Neural cell (in vitro differentiated cells): Measurements from ENCODE around the gene HS3ST1. TPM values are rescaled to one million over a fixed set of nuclear protein-coding genes. Genes with fewer than 3 reads are reported as not detected.

Experiments used
- H2AFZ ChIP-seq: fragments of 200-600, 300-800 bp; sonication (generic), shearing (Covaris generic); 2 replicates; pipeline ENCODE4 v1.6.0; 2014; ENCODE audit warnings: low read depth, mild to moderate bottlenecking, antibody characterized with exemption, low read length, moderate library complexity
- H3F3A ChIP-seq: fragments of 200-600 bp; shearing (Covaris generic); 2 replicates; pipeline ENCODE4 v1.6.1; 2016; ENCODE audit warnings: mild to moderate bottlenecking, moderate library complexity, mixed read lengths, antibody characterized with exemption, low read length; ENCODE audit not compliant: insufficient read depth, poor library complexity, severe bottlenecking
- H3K27ac ChIP-seq: fragments of 200-600, 300-800 bp; sonication (generic), shearing (Covaris generic); 2 replicates; pipeline ENCODE4 v1.5.1; 2014; ENCODE audit warnings: mild to moderate bottlenecking, low read length, moderate library complexity
- H3K27me3 ChIP-seq: fragments of 300-800, 200-600 bp; sonication (generic), shearing (Covaris generic); 2 replicates; pipeline ENCODE4 v1.6.0; 2014; ENCODE audit warnings: mild to moderate bottlenecking, low read depth, low read length, moderate library complexity; ENCODE audit not compliant: insufficient read depth
- H3K36me3 ChIP-seq: fragments of 300-800, 200-600 bp; sonication (generic), shearing (Covaris generic); 2 replicates; pipeline ENCODE4 v1.5.1; 2014; ENCODE audit warnings: mild to moderate bottlenecking, antibody characterized with exemption, low read length, moderate library complexity; ENCODE audit not compliant: insufficient read depth
- H3K4me2 ChIP-seq: fragments of 300-800, 200-600 bp; sonication (generic), shearing (Covaris generic); 2 replicates; pipeline ENCODE4 v1.6.0; 2014; ENCODE audit warnings: mild to moderate bottlenecking, low read length
- H3K4me3 ChIP-seq: fragments of 300-800, 200-600 bp; sonication (generic), shearing (Covaris generic); 2 replicates; pipeline ENCODE4 v1.5.1; 2014; ENCODE audit warnings: mild to moderate bottlenecking, low read length, moderate library complexity
- H3K79me2 ChIP-seq: fragments of 200-600 bp; shearing (Covaris generic); replicated peaks from 2 replicates; pipeline ENCODE4 v1.6.0; 2014; ENCODE audit warnings: mild to moderate bottlenecking, low read length, moderate library complexity; ENCODE audit not compliant: insufficient read depth
- H3K9ac ChIP-seq: fragments of 300-800, 200-600 bp; sonication (generic), shearing (Covaris generic); 2 replicates; pipeline ENCODE4 v1.6.1; 2016; ENCODE audit warnings: mild to moderate bottlenecking, low read length, mixed read lengths
- H3K9me2 ChIP-seq: fragments of 200-600 bp; shearing (Covaris generic); 2 replicates; pipeline ENCODE4 v1.6.1; 2016; ENCODE audit warnings: mild to moderate bottlenecking, low read length, mixed read lengths; ENCODE audit not compliant: insufficient read depth
- H3K9me3 ChIP-seq: fragments of 200-600, 300-800 bp; sonication (generic), shearing (Covaris generic); 2 replicates; pipeline ENCODE4 v1.6.1; 2016; ENCODE audit warnings: mild to moderate bottlenecking, mixed run types, low read length, moderate library complexity, mixed read lengths
- H4K20me1 ChIP-seq: fragments of 200-600 bp; shearing (Covaris generic); 2 replicates; pipeline ENCODE4 v1.6.1; 2016; ENCODE audit warnings: mild to moderate bottlenecking, mixed run types; ENCODE audit not compliant: insufficient read depth
- CTCF ChIP-seq: fragments of 450-650 bp; IDR thresholded peaks from 2 replicates; pipeline ENCODE4 v1.5.1; 2014; ENCODE audit warnings: antibody characterized with exemption, mild to moderate bottlenecking, moderate library complexity; ENCODE audit not compliant: poor library complexity, severe bottlenecking
- EP300 ChIP-seq: fragments of 450-650 bp; conservative IDR thresholded peaks from 2 replicates; pipeline ENCODE4 v1.6.1; 2014; ENCODE audit warnings: antibody characterized with exemption, mild to moderate bottlenecking, moderate library complexity; ENCODE audit not compliant: poor library complexity, severe bottlenecking
- EZH2 ChIP-seq: fragments of 200-600, 300-800 bp; shearing (Covaris generic), sonication (generic); IDR thresholded peaks from 2 replicates; pipeline ENCODE4 v1.6.1; 2014; ENCODE audit warnings: antibody characterized with exemption, low read length, borderline replicate concordance, mild to moderate bottlenecking; ENCODE audit not compliant: insufficient read depth, poor library complexity, severe bottlenecking
- MXI1 ChIP-seq: fragments of 450-650 bp; conservative IDR thresholded peaks from 2 replicates; pipeline ENCODE4 v1.6.1; 2014; ENCODE audit warnings: antibody characterized with exemption, mild to moderate bottlenecking; ENCODE audit not compliant: poor library complexity, severe bottlenecking
- POLR2AphosphoS5 ChIP-seq: IDR thresholded peaks from 2 replicates; pipeline ENCODE4 v1.6.1; 2012
- RAD21 ChIP-seq: fragments of 450-650 bp; conservative IDR thresholded peaks from 2 replicates; pipeline ENCODE4 v1.6.1; 2014; ENCODE audit warnings: antibody characterized with exemption, mild to moderate bottlenecking, moderate library complexity
- REST ChIP-seq: IDR thresholded peaks from 2 replicates; pipeline ENCODE4 v1.6.1; 2012; ENCODE audit warnings: borderline replicate concordance
- SMC3 ChIP-seq: fragments of 450-650 bp; conservative IDR thresholded peaks from 2 replicates; pipeline ENCODE4 v1.6.1; 2014; ENCODE audit warnings: antibody characterized with exemption, mild to moderate bottlenecking, moderate library complexity; ENCODE audit not compliant: poor library complexity
- TAF1 ChIP-seq: IDR thresholded peaks from 2 replicates; pipeline ENCODE4 v1.6.1; 2012; ENCODE audit warnings: low read depth
- polyA plus RNA-seq: library from polyadenylated mRNA; depleted of rRNA; stranded (reverse); fragments of >200 nt; gene quantifications from 2 replicates; pipeline ENCODE4 v1.2.3, GENCODE V29; 2014

The HS3ST1 gene
- polyA plus RNA-seq, 1 donor from 2014 or later, result 0.35 TPM

GRCh38 chr4:11421116-11421515 is 7.6 kb downstream of the HS3ST1 start:
- no peak overlapping the region for H2AFZ ChIP-seq
- H3K36me3 ChIP-seq, result no peaks in the 10 kb centered on the region
- H3K27me3 ChIP-seq, result no peaks in the 10 kb centered on the region
- no peaks in the 10 kb centered on the region for H3K9me2 ChIP-seq
- no peak for TF ChIP-seq EZH2
- no peak for TF ChIP-seq REST
- TF ChIP-seq TAF1, result no peak
- TF ChIP-seq SMC3, result no peak
- TF ChIP-seq MXI1, result no peak
- no peak for TF ChIP-seq CTCF
- no peak for TF ChIP-seq POLR2AphosphoS5
- no peak for TF ChIP-seq EP300
- no peak for TF ChIP-seq RAD21
- H3K9ac ChIP-seq, result no peak overlapping the region
- no peaks in the 10 kb centered on the region for H4K20me1 ChIP-seq
- no peak overlapping the region for H3K4me2 ChIP-seq
- no peak overlapping the region for H3K4me3 ChIP-seq
- no peaks in the 10 kb centered on the region for H3K9me3 ChIP-seq
- H3K79me2 ChIP-seq, result no peaks in the 10 kb centered on the region
- H3K27ac ChIP-seq, result no peak overlapping the region
- no peaks in the 10 kb centered on the region for H3F3A ChIP-seq

GRCh38 chr4:11420327-11420726 is 8.4 kb downstream of the HS3ST1 start:
- Histone ChIP-seq H3K9me2 (no peaks in the 10 kb centered on the region), H2AFZ (no peak overlapping the region), H3K9me3 (no peaks in the 10 kb centered on the region), H3K27ac (no peak overlapping the region), H4K20me1 (no peaks in the 10 kb centered on the region), H3K27me3 (no peaks in the 10 kb centered on the region), H3K4me2 (no peak overlapping the region), H3K79me2 (no peaks in the 10 kb centered on the region), H3K4me3 (no peak overlapping the region), H3F3A (no peaks in the 10 kb centered on the region), H3K36me3 (no peaks in the 10 kb centered on the region), H3K9ac (no peak overlapping the region)
- TF ChIP-seq EZH2 (no peak), EP300 (no peak), REST (no peak), MXI1 (no peak), RAD21 (no peak)
